AG10803 (cell line): ENCODE results near the gene VWC2L.

Source experiments
- DNase-seq: peaks from one replicate; pipeline ENCODE4 v3.0.0; 2010; ENCODE audit warnings: low read depth
- H3K4me3 ChIP-seq: 2 replicates; pipeline ENCODE4 v1.5.1; 2011; ENCODE audit warnings: mild to moderate bottlenecking, low read length, control low read depth
- CTCF ChIP-seq: conservative IDR thresholded peaks from 2 replicates; pipeline ENCODE4 v1.5.1; 2011; ENCODE audit warnings: mild to moderate bottlenecking, low read length, control low read depth, inconsistent platforms

VWC2L gene

GRCh38 chr2:214577769-214578168 lies 166.9 kb downstream of the VWC2L start:
- H3K4me3 ChIP-seq: no peak overlapping the region
- no peak for DNase-seq
- TF ChIP-seq CTCF: no peak

GRCh38 chr2:214578442-214578841 lies 167.6 kb downstream of the VWC2L start:
- DNase-seq: no peak
- TF ChIP-seq CTCF: no peak

GRCh38 chr2:214579035-214579434 lies 168.2 kb downstream of the VWC2L start:
- H3K4me3 ChIP-seq: no peak overlapping the region
- no peak for DNase-seq
- no peak for TF ChIP-seq CTCF

More at GRCh38 chr2:214578442-214578841, 167.6 kb downstream of the VWC2L start:
- H3K4me3 ChIP-seq: no peak overlapping the region

- TF ChIP-seq CTCF: no peak
- DNase-seq: no peak
- H3K4me3 ChIP-seq: no peak overlapping the region
Measured at GRCh38 chr2:214587442-214587841, 176.6 kb downstream of the VWC2L start.

- no peak for TF ChIP-seq CTCF
- H3K4me3 ChIP-seq: no peak overlapping the region
- DNase-seq: no peak
Measured at GRCh38 chr2:214591366-214591765, 180.5 kb downstream of the VWC2L start.

- DNase-seq: no peak
- H3K4me3 ChIP-seq: no peak overlapping the region
- TF ChIP-seq CTCF: no peak
Measured at GRCh38 chr2:214592011-214592410, 181.2 kb downstream of the VWC2L start.

- TF ChIP-seq CTCF: no peak
- H3K4me3 ChIP-seq: no peak overlapping the region
- no peak for DNase-seq
Measured at GRCh38 chr2:214593727-214594126, 182.9 kb downstream of the VWC2L start.
